Measurements from ENCODE around the gene CBLC. TPM values are rescaled to one million over a fixed set of nuclear protein-coding genes. Genes with fewer than 3 reads are reported as not detected.

CBLC gene
- polyA plus RNA-seq, 1 donor (not counting 4 experiments of a cell fraction or from before 2014, with no cell fraction given), result 27.8 TPM

DNA sequence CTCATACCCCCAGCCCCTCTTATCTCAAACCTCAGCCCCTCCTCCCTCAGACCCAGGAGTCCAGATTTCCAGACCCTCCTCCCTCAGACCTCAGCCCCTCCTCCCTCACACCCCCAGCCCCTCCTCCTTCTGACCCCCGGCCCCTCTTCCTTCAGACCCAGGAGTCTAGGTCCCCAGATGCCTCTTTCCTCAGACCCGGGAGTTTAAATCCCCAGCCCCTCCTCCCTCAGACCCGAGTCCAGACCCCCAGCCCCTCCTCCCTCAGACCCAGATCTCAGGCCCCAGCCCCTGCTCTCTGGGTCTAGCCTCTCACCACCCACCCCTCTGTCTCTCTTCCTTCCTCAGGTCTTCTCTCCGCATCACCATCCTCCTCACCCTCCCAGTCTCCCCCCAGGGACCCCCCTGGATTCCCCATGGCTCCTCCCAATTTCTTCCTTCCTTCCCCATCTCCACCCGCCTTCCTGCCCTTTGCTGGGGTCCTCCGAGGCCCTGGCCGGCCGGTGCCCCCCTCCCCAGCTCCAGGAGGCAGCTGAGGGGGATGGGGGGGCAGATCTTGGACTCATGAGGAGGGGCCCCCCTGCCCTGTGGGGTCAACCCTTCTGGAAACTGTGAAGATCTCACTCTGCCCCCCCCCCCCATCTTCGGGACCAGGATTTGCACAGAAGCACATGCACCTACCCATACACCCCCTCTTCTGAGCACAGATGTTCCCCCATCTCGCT lies 18.4 kb upstream of the CBLC start:
- Histone ChIP-seq H3K4me3 (ENCODE audit: control insufficient read depth in 2 of 3, extremely low read depth in 1 of 3, insufficient read depth in 2 of 3, low read depth in 1 of 3, low read length in 3 of 3) (no peak overlapping the region), H3K9me3 (ENCODE audit: control insufficient read depth, low read depth, low read length) (no peaks in the 10 kb centered on the region), H2AFZ (ENCODE audit: control insufficient read depth, low read length) (no peak overlapping the region), H3K9ac (ENCODE audit: control insufficient read depth, extremely low read depth, insufficient read depth, low read length) (no peak overlapping the region), H3K27ac (ENCODE audit: control insufficient read depth, insufficient read depth, low read length) (no peak overlapping the region), H3K9me1 (ENCODE audit: control insufficient read depth, extremely low read depth, insufficient read depth, low read length) (no peaks in the 10 kb centered on the region), H3K27me3 (ENCODE audit: control insufficient read depth, extremely low read depth, insufficient read depth, low read length) (no peaks in the 10 kb centered on the region), H3K4me2 (ENCODE audit: control insufficient read depth, extremely low read depth, insufficient read depth, low read depth, low read length) (no peak overlapping the region), H3K36me3 (ENCODE audit: control insufficient read depth in 2 of 2, extremely low read depth in 1 of 2, insufficient read depth in 2 of 2, low read length in 2 of 2) (peaks cover 15 to 19% of the 10 kb centered on the region in 2 experiments), H3K79me2 (ENCODE audit: control insufficient read depth, insufficient read depth, low read length) (peaks cover 3% of the 10 kb centered on the region), H3K4me1 (ENCODE audit: control insufficient read depth, extremely low read depth, insufficient read depth, low read length) (peaks cover 11% of the 10 kb centered on the region), H4K20me1 (ENCODE audit: control insufficient read depth, extremely low read depth, insufficient read depth, low read length) (no peaks in the 10 kb centered on the region)
- FAIRE-seq (no peak), DNase-seq (ENCODE audit: low read depth, low spot score) (no peak)
- dilution Hi-C loops (cut with MboI; ENCODE audit: extremely low pct_ligation_motif_present, low sequenced_read_pairs), result no loop called here
- TF ChIP-seq, protein P1, sequence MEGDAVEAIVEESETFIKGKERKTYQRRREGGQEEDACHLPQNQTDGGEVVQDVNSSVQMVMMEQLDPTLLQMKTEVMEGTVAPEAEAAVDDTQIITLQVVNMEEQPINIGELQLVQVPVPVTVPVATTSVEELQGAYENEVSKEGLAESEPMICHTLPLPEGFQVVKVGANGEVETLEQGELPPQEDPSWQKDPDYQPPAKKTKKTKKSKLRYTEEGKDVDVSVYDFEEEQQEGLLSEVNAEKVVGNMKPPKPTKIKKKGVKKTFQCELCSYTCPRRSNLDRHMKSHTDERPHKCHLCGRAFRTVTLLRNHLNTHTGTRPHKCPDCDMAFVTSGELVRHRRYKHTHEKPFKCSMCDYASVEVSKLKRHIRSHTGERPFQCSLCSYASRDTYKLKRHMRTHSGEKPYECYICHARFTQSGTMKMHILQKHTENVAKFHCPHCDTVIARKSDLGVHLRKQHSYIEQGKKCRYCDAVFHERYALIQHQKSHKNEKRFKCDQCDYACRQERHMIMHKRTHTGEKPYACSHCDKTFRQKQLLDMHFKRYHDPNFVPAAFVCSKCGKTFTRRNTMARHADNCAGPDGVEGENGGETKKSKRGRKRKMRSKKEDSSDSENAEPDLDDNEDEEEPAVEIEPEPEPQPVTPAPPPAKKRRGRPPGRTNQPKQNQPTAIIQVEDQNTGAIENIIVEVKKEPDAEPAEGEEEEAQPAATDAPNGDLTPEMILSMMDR (optimal IDR thresholded peaks at IDR 0.05 in 1 of 3, IDR thresholded peaks at IDR 0.05 in 1 of 3, conservative IDR thresholded peaks at IDR 0.05 in 1 of 3; ENCODE audit: extremely low read depth in 1 of 3, insufficient read depth in 2 of 3, low read length in 3 of 3), result no peak
- no peak for TF ChIP-seq EZH2 (IDR thresholded peaks at IDR 0.05; ENCODE audit: low read length)

- DNase-seq (ENCODE audit: low read depth, low spot score) (no peak), FAIRE-seq (no peak)
- H3K27ac ChIP-seq (ENCODE audit: control insufficient read depth, insufficient read depth, low read length), result no peak overlapping the region
- no peak overlapping the region for H3K4me2 ChIP-seq (ENCODE audit: control insufficient read depth, extremely low read depth, insufficient read depth, low read depth, low read length)
- no peak for TF ChIP-seq EZH2 (IDR thresholded peaks at IDR 0.05; ENCODE audit: low read length)
- TF ChIP-seq, protein P1 (optimal IDR thresholded peaks at IDR 0.05 in 1 of 3, IDR thresholded peaks at IDR 0.05 in 1 of 3, conservative IDR thresholded peaks at IDR 0.05 in 1 of 3; ENCODE audit: extremely low read depth in 1 of 3, insufficient read depth in 2 of 3, low read length in 3 of 3), result no peak
- H3K79me2 ChIP-seq (ENCODE audit: control insufficient read depth, insufficient read depth, low read length), result no peaks in the 10 kb centered on the region
- no peak overlapping the region for H3K4me3 ChIP-seq (ENCODE audit: control insufficient read depth in 2 of 3, extremely low read depth in 1 of 3, insufficient read depth in 2 of 3, low read depth in 1 of 3, low read length in 3 of 3)
- no peaks in the 10 kb centered on the region for H3K9me3 ChIP-seq (ENCODE audit: control insufficient read depth, low read depth, low read length)
- no peak overlapping the region for H3K9ac ChIP-seq (ENCODE audit: control insufficient read depth, extremely low read depth, insufficient read depth, low read length)
- H4K20me1 ChIP-seq (ENCODE audit: control insufficient read depth, extremely low read depth, insufficient read depth, low read length), result no peaks in the 10 kb centered on the region
- dilution Hi-C loops (cut with MboI; ENCODE audit: extremely low pct_ligation_motif_present, low sequenced_read_pairs), result no loop called here
- H3K9me1 ChIP-seq (ENCODE audit: control insufficient read depth, extremely low read depth, insufficient read depth, low read length), result no peaks in the 10 kb centered on the region
- no peaks in the 10 kb centered on the region for H3K4me1 ChIP-seq (ENCODE audit: control insufficient read depth, extremely low read depth, insufficient read depth, low read length)
- H3K27me3 ChIP-seq (ENCODE audit: control insufficient read depth, extremely low read depth, insufficient read depth, low read length), result no peaks in the 10 kb centered on the region
- peaks cover 8 to 13% of the 10 kb centered on the region in 2 experiments for H3K36me3 ChIP-seq (ENCODE audit: control insufficient read depth in 2 of 2, extremely low read depth in 1 of 2, insufficient read depth in 2 of 2, low read length in 2 of 2)
- H2AFZ ChIP-seq (ENCODE audit: control insufficient read depth, low read length), result no peak overlapping the region
These were observed 15.7 kb upstream of the CBLC start for GRCh38 chr19:44762038-44762437.

Measured in keratinocyte (primary cell).